Umbilical cord (tissue), 2 donors: ENCODE data around the gene OR2H1. TPM values are rescaled to one million over a fixed set of nuclear protein-coding genes. Genes with fewer than 3 reads are reported as not detected.

Experiments
- DNase-seq: peaks from one replicate; pipeline ENCODE4 v3.0.0-alpha.2; 2015; ENCODE audit warnings: low spot score
- total RNA-seq: library from RNA; depleted of rRNA; stranded (reverse); fragments of >200 nt; gene quantifications from one replicate; pipeline ENCODE4 v1.2.3, GENCODE V29; 2014; ENCODE audit warnings: low replicate concordance; ENCODE audit not compliant: insufficient read depth

Gene OR2H1
- total RNA-seq, 1 donor from 2014 or later: 1.2 TPM

GRCh38 chr6:29483186-29483585 is 26.2 kb downstream of the OR2H1 start:
- DNase-seq: no peak

DNA sequence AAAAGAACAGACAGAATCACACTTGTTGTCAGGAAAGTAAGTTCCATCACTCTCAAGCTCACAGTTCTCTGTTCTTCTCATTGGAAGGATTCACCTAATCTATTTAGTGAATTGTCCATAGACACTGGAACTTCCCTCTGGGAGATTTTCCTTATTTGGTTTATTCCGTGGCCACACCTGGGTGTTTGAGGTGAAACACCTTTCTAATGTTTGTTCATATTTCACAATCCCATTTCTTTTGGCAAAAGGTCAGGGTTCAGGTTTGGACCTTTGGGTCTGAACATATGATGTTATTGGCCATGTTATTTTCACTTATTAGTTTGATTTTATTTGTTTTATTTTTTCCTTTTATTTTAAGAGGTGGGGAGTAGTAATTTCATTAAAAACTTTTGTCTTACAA is 26.8 kb downstream of the OR2H1 start:
- DNase-seq: no peak

- no peak for DNase-seq
Observed at GRCh38 chr6:29486577-29486976, 29.6 kb downstream of the OR2H1 start.

GRCh38 chr6:29487131-29487530 is 30.2 kb downstream of the OR2H1 start:
- DNase-seq: no peak

DNA sequence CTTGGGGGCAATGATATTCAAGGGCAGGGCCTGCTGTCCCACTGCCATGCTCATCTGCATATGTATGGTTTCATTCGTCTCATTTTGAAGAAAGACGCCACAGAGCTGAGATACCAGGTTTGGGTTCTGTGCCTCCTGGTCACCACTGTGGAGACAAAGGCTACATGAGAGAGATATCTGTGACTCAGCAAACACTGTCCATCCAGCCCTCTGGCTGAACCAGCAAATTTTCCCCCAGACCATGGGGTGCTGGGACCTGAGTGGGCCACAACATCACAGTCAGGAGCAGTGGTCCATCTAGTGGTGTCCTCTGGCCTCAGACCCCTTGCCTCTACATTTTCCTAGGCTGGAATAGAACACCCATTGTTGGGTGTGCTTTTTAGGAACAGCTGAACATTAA is 30.7 kb downstream of the OR2H1 start, which contains the start of gene MAS1L:
TSS of gene MAS1L (minus strand) at position 297 of the 400 bp plus-strand sequence. CDS start at position 243, 54 bp downstream.
- DNase-seq: no peak

DNA sequence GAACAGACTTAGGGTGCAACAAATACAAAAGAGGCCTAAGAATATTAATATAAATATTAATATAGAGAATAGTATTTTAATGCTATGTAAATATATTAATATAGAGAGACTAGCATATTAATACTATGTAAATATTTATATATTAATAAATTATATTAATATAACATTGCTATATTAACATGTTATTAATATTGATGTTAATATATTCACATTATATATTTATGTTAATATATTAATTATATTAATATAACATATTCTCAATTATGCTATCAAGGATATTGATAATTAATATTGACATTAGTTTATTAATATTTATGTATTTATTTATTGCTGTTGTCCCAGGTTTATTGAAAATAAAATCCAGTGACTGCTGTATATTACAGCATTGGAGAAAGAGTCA is 31.9 kb downstream of the OR2H1 start:
- DNase-seq: no peak

GRCh38 chr6:29489286-29489685 is 32.3 kb downstream of the OR2H1 start:
- no peak for DNase-seq

GRCh38 chr6:29490055-29490454 is 33.1 kb downstream of the OR2H1 start:
- DNase-seq: no peak

DNA sequence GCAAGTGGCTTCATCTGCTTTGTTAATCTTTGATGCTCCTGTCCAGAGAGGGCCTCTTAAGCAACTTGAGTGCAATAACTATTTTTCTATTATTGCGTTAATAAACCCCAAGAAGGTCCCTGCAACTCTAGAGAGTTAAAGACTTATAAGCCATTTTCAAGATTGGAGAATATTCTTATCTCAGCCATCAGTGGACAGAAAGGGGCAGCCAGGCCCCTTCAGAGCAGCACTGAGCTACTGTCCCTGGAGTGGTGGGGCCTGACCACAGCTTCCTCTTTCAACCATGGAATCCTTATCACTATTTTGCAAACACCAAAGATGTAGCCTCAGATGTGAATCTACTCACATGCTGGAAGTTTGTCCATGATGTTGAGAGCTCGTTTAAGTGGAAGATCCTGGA is 33.6 kb downstream of the OR2H1 start:
- DNase-seq: no peak

- DNase-seq: no peak
Observed at GRCh38 chr6:29491574-29491973, 34.6 kb downstream of the OR2H1 start.

- no peak for DNase-seq
Observed at GRCh38 chr6:29493261-29493660, 36.3 kb downstream of the OR2H1 start.

- no peak for DNase-seq
Observed at GRCh38 chr6:29494131-29494530, 37.2 kb downstream of the OR2H1 start.

DNA sequence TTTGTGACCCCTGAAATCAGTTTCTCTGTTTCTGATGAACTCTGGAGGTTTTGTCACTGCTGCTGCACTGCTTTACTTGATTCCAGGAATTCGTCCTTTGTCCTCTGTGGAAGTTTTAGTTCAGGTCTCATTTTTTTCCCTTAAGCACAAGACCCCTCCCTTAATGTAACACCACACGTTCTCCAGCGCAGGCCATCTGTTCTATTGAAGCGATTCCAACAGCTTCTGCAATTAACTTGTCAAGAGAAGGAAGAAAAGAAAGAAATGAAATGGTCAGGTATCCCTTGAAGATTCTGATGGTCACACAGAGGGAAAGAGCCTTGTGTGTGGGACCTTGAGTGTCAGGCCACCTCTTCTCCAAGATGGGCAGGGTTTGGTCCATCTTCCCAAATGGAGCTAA is 38.6 kb downstream of the OR2H1 start:
- DNase-seq: no peak

DNA sequence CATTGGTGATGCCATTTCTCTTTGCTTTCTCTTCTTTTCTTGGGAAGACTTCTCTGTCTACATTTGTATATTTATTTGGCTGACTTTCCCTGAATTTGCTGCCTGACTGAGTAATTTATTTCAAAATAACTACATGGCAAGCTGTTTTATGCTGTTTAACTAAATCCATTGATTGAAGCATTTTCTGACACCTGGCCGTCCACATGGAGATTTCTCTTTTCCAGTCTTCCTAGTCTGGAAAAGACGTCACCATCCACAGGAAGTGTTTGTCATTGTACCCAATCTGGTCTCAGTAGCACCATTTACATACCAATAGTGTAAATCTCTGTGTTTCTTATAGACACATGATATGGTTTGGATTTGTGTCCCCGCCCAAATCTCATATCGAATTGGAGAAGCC is 40.0 kb downstream of the OR2H1 start:
- DNase-seq: no peak

DNA sequence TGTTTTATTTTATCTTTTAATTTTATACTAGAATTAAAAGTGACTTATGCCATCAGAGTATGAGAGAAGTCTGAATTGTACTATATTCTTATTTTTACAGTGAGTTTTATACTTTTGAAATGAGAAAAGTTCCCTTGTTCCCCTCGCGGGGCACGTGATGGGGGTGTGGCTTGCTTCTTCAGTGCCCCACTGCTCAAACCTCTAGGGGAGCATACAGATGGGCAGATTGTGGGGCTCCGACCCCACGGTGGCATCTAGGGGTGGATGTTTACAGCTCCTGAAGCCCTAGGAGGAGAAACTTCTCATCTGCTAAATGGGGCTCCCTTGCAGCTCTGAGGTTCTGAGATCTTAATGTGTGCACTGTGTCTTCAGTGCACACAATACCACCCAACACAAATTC is 42.7 kb downstream of the OR2H1 start:
- no peak for DNase-seq

DNA sequence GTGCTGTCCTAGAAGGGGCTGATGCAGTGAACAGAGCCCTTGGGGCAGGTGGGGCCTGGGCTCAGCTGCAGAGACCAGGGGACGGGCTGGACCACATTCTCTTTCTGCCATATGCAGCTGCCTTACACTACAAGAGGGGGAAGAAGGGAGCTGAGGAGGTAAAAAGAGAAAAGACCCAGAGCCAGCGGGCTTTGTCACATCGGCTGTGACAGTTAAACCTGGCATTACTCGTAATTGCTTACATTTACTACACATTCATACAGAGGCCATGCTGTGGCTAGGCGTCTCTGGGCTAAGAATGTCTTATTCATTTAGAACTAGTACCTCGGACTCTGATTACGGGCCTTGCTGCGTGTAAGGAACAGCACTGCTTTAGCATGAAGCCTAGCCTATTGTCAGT is 43.6 kb downstream of the OR2H1 start:
- DNase-seq: no peak

DNA sequence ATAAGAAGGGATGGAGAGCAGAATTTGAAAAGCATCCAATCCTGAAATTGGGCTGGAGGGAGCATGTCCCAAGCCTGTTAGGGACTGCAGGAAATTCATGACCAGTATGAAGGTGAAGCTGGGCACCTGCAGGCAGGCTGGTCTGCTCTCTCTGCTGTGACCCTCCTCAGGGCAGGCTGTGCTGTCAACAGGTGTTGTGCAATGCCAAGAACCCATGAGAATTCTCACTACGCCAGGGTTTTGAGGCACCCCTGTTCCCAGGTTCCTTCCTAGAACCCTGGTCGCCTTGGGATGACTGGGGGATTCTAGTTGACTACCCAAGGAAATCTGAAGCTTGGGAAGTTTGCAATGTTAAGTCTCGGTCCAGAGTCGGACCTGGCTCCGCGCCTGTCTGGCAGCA is 44.2 kb downstream of the OR2H1 start:
- DNase-seq: no peak

- DNase-seq: no peak
Observed at GRCh38 chr6:29502181-29502580, 45.2 kb downstream of the OR2H1 start.

GRCh38 chr6:29502597-29502996 is 45.6 kb downstream of the OR2H1 start:
- no peak for DNase-seq

- DNase-seq: no peak
Observed at GRCh38 chr6:29504961-29505360, 48.0 kb downstream of the OR2H1 start.

DNA sequence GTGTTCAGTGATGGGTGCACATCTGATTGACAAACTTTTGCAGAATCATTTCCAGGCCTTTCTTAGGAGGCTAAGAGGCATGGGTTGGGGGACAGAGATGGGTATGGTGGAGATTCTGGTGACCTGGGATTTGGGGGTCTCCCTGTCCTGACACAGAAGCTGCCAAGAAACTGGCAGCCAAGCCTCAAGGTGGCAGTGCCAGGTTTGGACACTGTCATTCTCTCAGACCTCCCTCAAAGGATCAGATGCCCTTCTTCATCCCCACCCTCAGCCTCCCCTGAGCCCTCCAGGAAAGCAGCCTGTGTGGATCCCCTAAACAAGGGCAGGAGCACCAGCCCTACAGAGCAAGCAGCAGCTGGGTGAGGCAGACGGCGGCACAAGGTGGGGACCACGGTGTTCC is 48.9 kb downstream of the OR2H1 start:
- no peak for DNase-seq

DNA sequence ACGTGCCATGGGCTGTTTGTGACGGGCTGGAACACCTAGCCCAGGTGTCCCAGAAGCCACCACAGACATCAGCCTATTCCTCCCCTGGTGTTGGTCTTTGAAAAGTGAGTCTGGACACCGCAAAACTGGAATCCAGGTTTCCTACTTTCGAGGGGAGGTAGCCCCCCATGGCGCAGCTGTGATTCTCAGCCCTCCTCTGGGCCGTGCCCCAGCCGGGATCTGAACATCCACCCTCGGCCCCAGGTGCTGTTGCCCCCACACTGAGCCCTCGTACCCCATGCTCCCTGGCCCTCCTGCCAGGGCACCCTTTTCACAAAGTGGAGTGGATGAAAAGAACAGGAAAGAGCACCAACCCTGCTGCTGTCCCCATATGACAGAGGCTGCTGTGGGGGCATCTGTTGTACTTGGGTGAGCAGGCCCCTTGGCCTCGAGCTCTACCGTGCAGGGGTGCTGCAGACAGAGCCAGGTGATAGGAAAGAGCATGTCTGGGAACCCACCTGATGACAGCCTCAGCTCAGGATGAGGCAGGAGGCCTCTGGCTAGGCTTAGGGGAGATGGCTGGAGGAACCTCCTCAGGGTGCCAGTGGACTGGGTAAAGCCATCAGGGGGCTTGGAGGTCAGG is 49.6 kb downstream of the OR2H1 start:
- no peak for DNase-seq

DNA sequence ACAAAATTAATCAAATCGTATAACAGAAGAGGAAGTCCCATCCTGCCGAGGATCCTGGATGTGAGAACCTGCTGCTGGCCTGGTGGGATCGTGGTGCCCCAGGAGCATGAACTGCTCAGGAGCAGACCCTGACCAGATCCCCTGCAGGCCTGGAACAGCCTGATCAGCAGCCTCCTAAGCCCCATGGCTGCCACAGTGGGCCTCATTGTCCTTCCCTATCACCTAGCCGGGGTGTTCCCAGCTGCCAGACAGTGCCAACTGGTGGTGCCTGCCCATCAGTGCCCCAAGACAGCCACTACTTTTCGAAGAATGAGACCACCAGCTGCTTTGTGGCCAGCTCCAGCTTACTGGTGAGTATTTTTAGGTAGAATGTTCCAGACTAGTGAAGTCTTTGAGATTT is 50.4 kb downstream of the OR2H1 start:
- no peak for DNase-seq

- DNase-seq: no peak
Observed at GRCh38 chr6:29509239-29509638, 52.3 kb downstream of the OR2H1 start.
